GM08714 (cell line): ENCODE measurements around the gene VPS33B.

ENCODE experiments used
- H3K4me3 ChIP-seq: fragments of 200-500 bp; sonication (Bioruptor generic); 2 replicates; pipeline ENCODE4 v1.5.1; 2014; ENCODE audit warnings: mild to moderate bottlenecking, low read length, inconsistent platforms
- ZNF274 ChIP-seq: IDR thresholded peaks from 2 replicates; pipeline ENCODE4 v1.6.1; 2012; ENCODE audit warnings: mild to moderate bottlenecking, low read depth, low read length

The VPS33B gene

GRCh38 chr15:90954712-90955623, 67.4 kb downstream of the VPS33B start, which contains the start of gene RCCD1:
Gene RCCD1, plus strand, starts transcription at chr15:90954884. Its CDS starts 1,851 bp downstream, at chr15:90956735.
- peak within 1 kb of the TSS; percentile 71 for H3K4me3 ChIP-seq

GRCh38 chr15:90953947-90954711, 68.3 kb downstream of the VPS33B start:
- H3K4me3 ChIP-seq: no peak overlapping the region; the same call in 1 of the 2 replicates
- no peak for TF ChIP-seq ZNF274

More at GRCh38 chr15:90954712-90955623, 67.4 kb downstream of the VPS33B start, which contains the start of gene RCCD1:
- no peak for TF ChIP-seq ZNF274

- TF ChIP-seq ZNF274: no peak
- no peak overlapping the region for H3K4me3 ChIP-seq
Measured at GRCh38 chr15:90952901-90953677, 69.3 kb downstream of the VPS33B start.

GRCh38 chr15:90950676-90951075, 71.7 kb downstream of the VPS33B start:
- no peak for TF ChIP-seq ZNF274
- H3K4me3 ChIP-seq: no peak overlapping the region

- H3K4me3 ChIP-seq: no peak overlapping the region
- TF ChIP-seq ZNF274: no peak
Measured at GRCh38 chr15:90949979-90950675, 72.3 kb downstream of the VPS33B start.
